ENCODE measurements around the gene IL12RB2.

IL12RB2 gene

DNA sequence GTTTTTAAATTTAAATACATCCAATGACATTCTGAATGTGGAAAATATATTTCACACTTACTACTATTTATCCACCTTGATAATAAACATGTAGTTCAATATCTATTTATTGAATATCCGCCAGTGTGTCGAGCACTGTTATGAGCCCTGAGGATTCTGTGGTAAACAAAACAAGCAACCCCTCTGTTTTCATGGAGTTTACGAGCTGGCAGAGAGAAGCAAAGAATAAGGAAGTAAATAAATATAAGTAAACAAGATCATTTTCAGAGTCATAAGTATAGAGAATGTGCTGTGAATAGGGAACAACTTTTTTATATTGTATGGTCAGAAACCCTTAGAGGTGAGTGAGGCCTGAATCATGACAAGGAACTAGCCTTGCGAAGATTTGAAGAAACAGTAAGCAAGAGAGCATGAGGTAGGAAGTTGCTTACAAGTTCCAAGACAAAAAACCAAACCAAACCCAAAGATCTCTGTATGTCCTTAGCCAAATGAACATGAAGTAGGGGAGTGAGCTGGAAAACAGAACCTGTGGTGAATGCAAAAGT lies 128.9 kb downstream of the IL12RB2 start:
- no CpG with 5 or more reads among the region's 4 CpGs for WGBS (ENCODE audit: extremely low coverage, insufficient coverage, low lambda C conversion rate)
- no peak for DNase-seq
- Histone ChIP-seq H2BK5ac (ENCODE audit: low read length) (no peak overlapping the region), H3K4me2 (ENCODE audit: low read length) (no peak overlapping the region), H3K9ac (ENCODE audit: low read length) (no peak overlapping the region), H3K79me2 (ENCODE audit: control insufficient read depth, insufficient read depth, low read length) (no peaks in the 10 kb centered on the region), H3K23ac (ENCODE audit: low read length) (no peak overlapping the region), H3K36me3 (ENCODE audit: control insufficient read depth, insufficient read depth, low read length) (no peaks in the 10 kb centered on the region), H2AK5ac (ENCODE audit: low read length) (no peak overlapping the region), H3K4ac (ENCODE audit: low read depth, low read length) (no peak overlapping the region), H3K4me3 (ENCODE audit: low read length) (no peak overlapping the region), H3K18ac (ENCODE audit: low read length) (no peak overlapping the region), H3K56ac (ENCODE audit: low read length) (no peak overlapping the region), H2BK120ac (ENCODE audit: low read depth, low read length) (no peak overlapping the region), H2BK15ac (replicated peaks; ENCODE audit: low read depth) (no peak overlapping the region), H4K8ac (ENCODE audit: low read depth, low read length) (no peak overlapping the region), H3K79me1 (ENCODE audit: low read length) (no peaks in the 10 kb centered on the region), H3K27me3 (ENCODE audit: insufficient read depth, low read length, poor library complexity) (no peaks in the 10 kb centered on the region), H3K27ac (ENCODE audit: low read depth, low read length) (no peak overlapping the region), H3K4me1 (ENCODE audit: control insufficient read depth, low read depth, low read length) (peaks cover 6% of the 10 kb centered on the region), H4K5ac (ENCODE audit: low read length) (no peak overlapping the region)

DNA sequence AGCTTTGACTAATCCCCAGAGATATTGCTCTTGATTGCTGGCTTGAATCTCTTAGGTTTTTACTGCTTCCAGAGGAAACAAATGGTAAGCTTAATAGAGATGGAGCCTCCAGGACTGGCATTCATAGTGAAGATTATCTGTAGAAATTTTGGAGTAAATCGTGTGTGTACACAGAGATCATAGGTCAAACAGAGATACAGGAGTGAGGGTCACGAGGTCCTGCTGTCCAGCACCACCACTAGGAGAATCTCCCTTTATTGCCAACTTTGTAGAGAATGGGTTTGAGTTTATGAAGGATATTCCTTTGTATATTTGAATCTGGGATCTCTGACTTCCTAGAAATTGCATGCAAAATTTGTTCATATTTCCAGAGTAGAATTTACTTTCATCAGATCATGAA lies 130.3 kb downstream of the IL12RB2 start:
- no peak overlapping the region for H3K23ac ChIP-seq (ENCODE audit: low read length)
- no peaks in the 10 kb centered on the region for H3K36me3 ChIP-seq (ENCODE audit: control insufficient read depth, insufficient read depth, low read length)
- H3K18ac ChIP-seq (ENCODE audit: low read length): no peak overlapping the region
- no peak overlapping the region for H3K9ac ChIP-seq (ENCODE audit: low read length)
- H3K4me3 ChIP-seq (ENCODE audit: low read length): no peak overlapping the region
- H3K79me1 ChIP-seq (ENCODE audit: low read length): no peaks in the 10 kb centered on the region
- DNase-seq: no peak
- H3K4ac ChIP-seq (ENCODE audit: low read depth, low read length): no peak overlapping the region
- no peak overlapping the region for H3K27ac ChIP-seq (ENCODE audit: low read depth, low read length)
- no peak overlapping the region for H3K4me2 ChIP-seq (ENCODE audit: low read length)
- H3K4me1 ChIP-seq (ENCODE audit: control insufficient read depth, low read depth, low read length): peaks cover 6% of the 10 kb centered on the region
- H2BK15ac ChIP-seq (replicated peaks; ENCODE audit: low read depth): no peak overlapping the region
- no peak overlapping the region for H4K8ac ChIP-seq (ENCODE audit: low read depth, low read length)
- WGBS (ENCODE audit: extremely low coverage, insufficient coverage, low lambda C conversion rate): no CpG with 5 or more reads among the region's 2 CpGs
- no peak overlapping the region for H2BK120ac ChIP-seq (ENCODE audit: low read depth, low read length)
- H3K27me3 ChIP-seq (ENCODE audit: insufficient read depth, low read length, poor library complexity): no peaks in the 10 kb centered on the region
- no peaks in the 10 kb centered on the region for H3K79me2 ChIP-seq (ENCODE audit: control insufficient read depth, insufficient read depth, low read length)
- H3K56ac ChIP-seq (ENCODE audit: low read length): no peak overlapping the region
- no peak overlapping the region for H2BK5ac ChIP-seq (ENCODE audit: low read length)
- no peak overlapping the region for H2AK5ac ChIP-seq (ENCODE audit: low read length)
- H4K5ac ChIP-seq (ENCODE audit: low read length): no peak overlapping the region

GRCh38 chr1:67439277-67440029 lies 131.8 kb downstream of the IL12RB2 start:
- Histone ChIP-seq H2BK15ac (replicated peaks; ENCODE audit: low read depth) (no peak overlapping the region), H3K4me1 (ENCODE audit: control insufficient read depth, low read depth, low read length) (peaks cover 6% of the 10 kb centered on the region), H4K5ac (ENCODE audit: low read length) (no peak overlapping the region), H3K18ac (ENCODE audit: low read length) (no peak overlapping the region), H3K9ac (ENCODE audit: low read length) (no peak overlapping the region), H3K4me2 (ENCODE audit: low read length) (no peak overlapping the region), H2AK5ac (ENCODE audit: low read length) (no peak overlapping the region), H3K4me3 (ENCODE audit: low read length) (no peak overlapping the region), H3K56ac (ENCODE audit: low read length) (no peak overlapping the region), H4K8ac (ENCODE audit: low read depth, low read length) (no peak overlapping the region), H2BK5ac (ENCODE audit: low read length) (no peak overlapping the region), H3K27ac (ENCODE audit: low read depth, low read length) (no peak overlapping the region), H3K79me1 (ENCODE audit: low read length) (no peaks in the 10 kb centered on the region), H3K36me3 (ENCODE audit: control insufficient read depth, insufficient read depth, low read length) (no peaks in the 10 kb centered on the region), H3K27me3 (ENCODE audit: insufficient read depth, low read length, poor library complexity) (no peaks in the 10 kb centered on the region), H3K4ac (ENCODE audit: low read depth, low read length) (no peak overlapping the region), H3K79me2 (ENCODE audit: control insufficient read depth, insufficient read depth, low read length) (no peaks in the 10 kb centered on the region), H2BK120ac (ENCODE audit: low read depth, low read length) (no peak overlapping the region), H3K23ac (ENCODE audit: low read length) (no peak overlapping the region)
- DNase-seq: peak; percentile 93
- WGBS (ENCODE audit: extremely low coverage, insufficient coverage, low lambda C conversion rate): no CpG with 5 or more reads among the region's 6 CpGs

DNA sequence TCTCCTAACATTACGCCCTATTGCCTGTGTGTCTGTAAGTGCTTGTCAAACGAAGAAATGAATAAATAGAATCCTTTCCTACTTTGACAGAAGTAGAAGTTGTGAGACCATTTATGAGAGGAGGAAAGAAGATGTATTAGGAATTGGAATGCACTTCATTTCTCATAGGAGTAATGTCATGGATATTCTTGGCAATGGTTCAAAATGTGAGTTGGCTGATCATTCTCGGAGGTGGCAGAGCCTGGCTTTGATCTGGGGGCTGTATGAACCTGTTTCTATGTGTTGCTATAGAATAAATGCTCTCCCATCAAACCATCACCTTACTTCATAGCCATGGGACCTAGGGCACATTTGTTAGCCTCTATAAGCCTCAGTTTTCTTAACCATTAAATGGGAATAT lies 132.7 kb downstream of the IL12RB2 start:
- Histone ChIP-seq H3K23ac (ENCODE audit: low read length) (no peak overlapping the region), H3K27ac (ENCODE audit: low read depth, low read length) (no peak overlapping the region), H3K4ac (ENCODE audit: low read depth, low read length) (no peak overlapping the region), H2BK5ac (ENCODE audit: low read length) (no peak overlapping the region), H2BK15ac (replicated peaks; ENCODE audit: low read depth) (no peak overlapping the region), H3K27me3 (ENCODE audit: insufficient read depth, low read length, poor library complexity) (no peaks in the 10 kb centered on the region), H3K18ac (ENCODE audit: low read length) (no peak overlapping the region), H2BK120ac (ENCODE audit: low read depth, low read length) (no peak overlapping the region), H4K8ac (ENCODE audit: low read depth, low read length) (no peak overlapping the region), H3K4me3 (ENCODE audit: low read length) (no peak overlapping the region), H4K5ac (ENCODE audit: low read length) (no peak overlapping the region), H3K4me1 (ENCODE audit: control insufficient read depth, low read depth, low read length) (peaks cover 6% of the 10 kb centered on the region), H3K79me1 (ENCODE audit: low read length) (no peaks in the 10 kb centered on the region), H3K9ac (ENCODE audit: low read length) (no peak overlapping the region), H3K56ac (ENCODE audit: low read length) (no peak overlapping the region), H3K4me2 (ENCODE audit: low read length) (no peak overlapping the region), H3K36me3 (ENCODE audit: control insufficient read depth, insufficient read depth, low read length) (no peaks in the 10 kb centered on the region), H2AK5ac (ENCODE audit: low read length) (no peak overlapping the region), H3K79me2 (ENCODE audit: control insufficient read depth, insufficient read depth, low read length) (no peaks in the 10 kb centered on the region)
- no CpG with 5 or more reads among the region's 3 CpGs for WGBS (ENCODE audit: extremely low coverage, insufficient coverage, low lambda C conversion rate)
- DNase-seq: no peak

DNA sequence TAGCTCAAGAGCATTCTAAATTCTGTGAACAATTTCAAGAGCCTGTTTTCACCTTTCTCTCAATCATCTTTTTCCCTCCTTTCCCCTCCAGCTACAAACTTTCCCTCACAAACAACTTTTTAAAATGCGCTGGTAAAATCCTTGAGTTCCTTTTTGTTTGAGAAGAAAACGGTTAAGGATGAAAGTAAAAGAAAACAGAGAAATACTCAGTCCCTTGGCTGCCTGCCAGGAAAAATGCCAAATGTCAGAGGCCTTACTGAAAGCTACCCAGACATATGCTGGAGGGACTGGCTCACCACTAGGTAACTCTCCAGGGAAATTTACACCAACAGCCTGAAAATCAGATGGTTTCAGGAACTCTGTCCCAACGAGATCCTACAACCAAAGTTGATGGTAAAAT lies 133.5 kb downstream of the IL12RB2 start:
- Histone ChIP-seq H2BK5ac (ENCODE audit: low read length) (no peak overlapping the region), H3K27ac (ENCODE audit: low read depth, low read length) (no peak overlapping the region), H3K23ac (ENCODE audit: low read length) (no peak overlapping the region), H3K79me2 (ENCODE audit: control insufficient read depth, insufficient read depth, low read length) (no peaks in the 10 kb centered on the region), H2BK15ac (replicated peaks; ENCODE audit: low read depth) (peak overlapping the region; percentile 23), H3K4me3 (ENCODE audit: low read length) (no peak overlapping the region), H3K18ac (ENCODE audit: low read length) (no peak overlapping the region), H3K9ac (ENCODE audit: low read length) (no peak overlapping the region), H3K4me1 (ENCODE audit: control insufficient read depth, low read depth, low read length) (peaks cover 6% of the 10 kb centered on the region), H3K4ac (ENCODE audit: low read depth, low read length) (no peak overlapping the region), H2AK5ac (ENCODE audit: low read length) (no peak overlapping the region), H4K5ac (ENCODE audit: low read length) (no peak overlapping the region), H2BK120ac (ENCODE audit: low read depth, low read length) (no peak overlapping the region), H3K79me1 (ENCODE audit: low read length) (no peaks in the 10 kb centered on the region), H3K4me2 (ENCODE audit: low read length) (no peak overlapping the region), H3K36me3 (ENCODE audit: control insufficient read depth, insufficient read depth, low read length) (no peaks in the 10 kb centered on the region), H3K56ac (ENCODE audit: low read length) (no peak overlapping the region), H4K8ac (ENCODE audit: low read depth, low read length) (no peak overlapping the region), H3K27me3 (ENCODE audit: insufficient read depth, low read length, poor library complexity) (no peaks in the 10 kb centered on the region)
- WGBS (ENCODE audit: extremely low coverage, insufficient coverage, low lambda C conversion rate): 100% methylated on average over 1 of the region's 3 CpGs
- DNase-seq: no peak
